Upper lobe of left lung (tissue), 6 donors: Measurements from ENCODE around the gene SIK2. TPM values are rescaled to one million over a fixed set of nuclear protein-coding genes. Genes with fewer than 3 reads are reported as not detected.

Experiments used
- ATAC-seq, 2 donors: fragments of 200-7000 bp; cut with Tn5 transposase; one replicate each; pipeline ENCODE4 v1.9.1; 2022; ENCODE audit warnings: mild to moderate bottlenecking in 2 of 2, moderate library complexity in 2 of 2; ENCODE audit not compliant: low FRiP score in 2 of 2
- DNase-seq, 2 donors: peaks; one replicate each; pipeline ENCODE4 v3.0.0-alpha.2; 2019 to 2020
- H3K27ac ChIP-seq, 4 donors: fragments of 200-600 bp; sonication (generic); one replicate each; pipeline ENCODE4 v1.5.1; 2016 to 2019
- H3K27me3 ChIP-seq, 4 donors: fragments of 200-600 bp; sonication (generic); one replicate each; pipeline ENCODE4 v1.5.1; 2017 to 2019
- H3K36me3 ChIP-seq, 4 donors: fragments of 200-600 bp; sonication (generic); one replicate each; pipeline ENCODE4 v1.5.1; 2016 to 2019
- H3K4me1 ChIP-seq, 4 donors: fragments of 200-600 bp; sonication (generic); one replicate each; pipeline ENCODE4 v1.5.1; 2018 to 2019
- H3K4me3 ChIP-seq, 4 donors: fragments of 200-600 bp; sonication (generic); one replicate each; pipeline ENCODE4 v1.5.1; 2017 to 2019; ENCODE audit warnings: mild to moderate bottlenecking in 2 of 4, moderate library complexity in 1 of 4
- H3K9me3 ChIP-seq, 4 donors: fragments of 200-600 bp; sonication (generic); one replicate each; pipeline ENCODE4 v1.5.1; 2018 to 2019
- CTCF ChIP-seq, 6 experiments: fragments of 450-650 bp in 4 of 6; fragments of 200-600 bp in 2 of 6; sonication (generic) in 2 of 6; IDR thresholded peaks; one replicate each; pipeline ENCODE4 v1.5.1; 2016 to 2019; ENCODE audit warnings: antibody characterized with exemption in 6 of 6
- EP300 ChIP-seq, 4 donors: sonication (generic); formaldehyde crosslinking; IDR thresholded peaks; one replicate each; pipeline ENCODE4 v1.5.1; 2017; ENCODE audit warnings: antibody characterized with exemption in 4 of 4, control low read depth in 2 of 4
- POLR2A ChIP-seq, 4 donors: fragments of 450-650 bp; IDR thresholded peaks; one replicate each; pipeline ENCODE4 v1.5.1; 2016 to 2017; ENCODE audit warnings: antibody characterized with exemption in 4 of 4, mild to moderate bottlenecking in 2 of 4
- POLR2AphosphoS5 ChIP-seq, 2 donors: sonication (generic); formaldehyde crosslinking; IDR thresholded peaks; one replicate each; pipeline ENCODE4 v1.5.1; 2017; ENCODE audit warnings: antibody characterized with exemption in 2 of 2
- WGBS, 2 donors: methylation state at CpG; one replicate each; pipeline ENCODE4 v1.1.5; 2017 to 2018; 5-methylcytosine and 5-hydroxymethylcytosine counted together
- total RNA-seq, 6 donors: library from RNA; depleted of rRNA in 4 of 6; stranded (reverse); fragments of >200 nt in 4 of 6; gene quantifications; one replicate each; pipeline versions ENCODE4 v1.1.0 to v1.2.1, GENCODE V29; 2016 to 2021
- donor health status: DM: no; HTN: no; CAD: no; lungs with moderate emphysema.
- donor health status: DM: no; HTN: yes; CAD: no; lungs with severe emphysema.

The SIK2 gene
- total RNA-seq, 6 donors from 2014 or later: 23.0 to 35.9 (median 27.6) TPM

GRCh38 chr11:111743700-111744099 is 141.5 kb downstream of the SIK2 start:
- H3K36me3 ChIP-seq: peaks cover 4 to 84% (median 29%) of the 10 kb centered on the region in 4 donors
- no peak for ATAC-seq

GRCh38 chr11:111745719-111746504 is 143.7 kb downstream of the SIK2 start:
- TF ChIP-seq POLR2A (IDR thresholded peaks at IDR 0.05) (no peak), CTCF (IDR thresholded peaks at IDR 0.05) (no peak), EP300 (IDR thresholded peaks at IDR 0.05) (no peak), POLR2AphosphoS5 (IDR thresholded peaks at IDR 0.05) (no peak)
- Histone ChIP-seq H3K27me3 (no peaks in the 10 kb centered on the region), H3K36me3 (peaks cover 7 to 97% (median 32%) of the 10 kb centered on the region in 4 donors), H3K9me3 (no peaks in the 10 kb centered on the region), H3K27ac (peak overlapping the region; percentile 3 to 44 (median 23)), H3K4me3 (no peak overlapping the region), H3K4me1 (peaks cover 0 to 8% (median 0%) of the 10 kb centered on the region in 4 donors)
- DNase-seq: no peak
- 87 to 89% methylated on average over 6 of the region's 6 CpGs for WGBS, 2 donors
- ATAC-seq: no peak

More at GRCh38 chr11:111743700-111744099, 141.5 kb downstream of the SIK2 start:
- Histone ChIP-seq H3K4me3 (no peak overlapping the region), H3K27me3 (no peaks in the 10 kb centered on the region), H3K9me3 (no peaks in the 10 kb centered on the region), H3K27ac (no peak overlapping the region), H3K4me1 (peaks cover 0 to 12% (median 0%) of the 10 kb centered on the region in 4 donors)
- 81 to 89% methylated on average over 2 of the region's 2 CpGs for WGBS, 2 donors
- TF ChIP-seq POLR2AphosphoS5 (IDR thresholded peaks at IDR 0.05): no peak
- no peak for TF ChIP-seq CTCF (IDR thresholded peaks at IDR 0.05)
- no peak for TF ChIP-seq EP300 (IDR thresholded peaks at IDR 0.05)
- TF ChIP-seq POLR2A (IDR thresholded peaks at IDR 0.05): no peak
- DNase-seq: no peak

GRCh38 chr11:111748035-111748804 is 146.0 kb downstream of the SIK2 start:
- peak overlapping the region in 1 of 4 donors; percentile 19 for H3K27ac ChIP-seq
- H3K9me3 ChIP-seq: no peaks in the 10 kb centered on the region
- H3K36me3 ChIP-seq: peaks cover 15 to 99% (median 46%) of the 10 kb centered on the region in 4 donors
- H3K27me3 ChIP-seq: no peaks in the 10 kb centered on the region
- no peak for TF ChIP-seq POLR2AphosphoS5 (IDR thresholded peaks at IDR 0.05)
- TF ChIP-seq POLR2A (IDR thresholded peaks at IDR 0.05): no peak
- no peak for TF ChIP-seq CTCF (IDR thresholded peaks at IDR 0.05)
- no peak for TF ChIP-seq EP300 (IDR thresholded peaks at IDR 0.05)
- H3K4me1 ChIP-seq: peaks cover 0 to 8% (median 0%) of the 10 kb centered on the region in 4 donors
- no peak overlapping the region for H3K4me3 ChIP-seq
- WGBS, 2 donors: 84 to 93% methylated on average over 7 of the region's 7 CpGs
- peak in 1 of 2 donors; percentile 23 for ATAC-seq
- DNase-seq: no peak

- H3K36me3 ChIP-seq: peaks cover 20 to 99% (median 52%) of the 10 kb centered on the region in 4 donors
Measured at GRCh38 chr11:111749646-111750045, 147.4 kb downstream of the SIK2 start.

More at GRCh38 chr11:111749646-111750045, 147.4 kb downstream of the SIK2 start:
- Histone ChIP-seq H3K4me3 (no peak overlapping the region), H3K27me3 (no peaks in the 10 kb centered on the region), H3K4me1 (peaks cover 0 to 5% (median 0%) of the 10 kb centered on the region in 4 donors), H3K27ac (no peak overlapping the region), H3K9me3 (no peaks in the 10 kb centered on the region)
- TF ChIP-seq POLR2A (IDR thresholded peaks at IDR 0.05) (no peak), POLR2AphosphoS5 (IDR thresholded peaks at IDR 0.05) (no peak), EP300 (IDR thresholded peaks at IDR 0.05) (no peak), CTCF (IDR thresholded peaks at IDR 0.05) (no peak)
- ATAC-seq (no peak), DNase-seq (no peak)
